Measurements from ENCODE around the gene FOXK2. TPM values are rescaled to one million over a fixed set of nuclear protein-coding genes. Genes with fewer than 3 reads are reported as not detected.

FOXK2 gene
- 70.6 and 73.0 TPM in 2 replicates for total RNA-seq

- intact Hi-C loops (cut with micrococcal nuclease) = loop anchor here (1.0 to 2.0 kb wide), 3 partner anchors 22 to 68 kb away; partner anchors contain the start of genes CYBC1 and NARF
Observed at GRCh38 chr17:82518826-82519810, at the start of gene FOXK2. FOXK2 (plus strand) TSS chr17:82519732; CDS start chr17:82519889, 157 bp downstream.

- intact Hi-C loops (cut with micrococcal nuclease) = no loop called here
Observed at GRCh38 chr17:82470065-82470464, 49.5 kb upstream of the FOXK2 start.

GRCh38 chr17:82474223-82475010 is 45.1 kb upstream of the FOXK2 start:
- intact Hi-C loops (cut with micrococcal nuclease) = no loop called here

GRCh38 chr17:82475458-82475857 is 44.1 kb upstream of the FOXK2 start:
- intact Hi-C loops (cut with micrococcal nuclease) = no loop called here

GRCh38 chr17:82477934-82478333 is 41.6 kb upstream of the FOXK2 start:
- intact Hi-C loops (cut with micrococcal nuclease) = no loop called here

GRCh38 chr17:82479602-82480001 is 39.9 kb upstream of the FOXK2 start:
- intact Hi-C loops (cut with micrococcal nuclease) = no loop called here

- intact Hi-C loops (cut with micrococcal nuclease) = no loop called here
Observed at GRCh38 chr17:82480318-82480717, 39.2 kb upstream of the FOXK2 start.

- intact Hi-C loops (cut with micrococcal nuclease) = no loop called here
Observed at GRCh38 chr17:82483204-82483660, 36.3 kb upstream of the FOXK2 start.

GRCh38 chr17:82483836-82484235 is 35.7 kb upstream of the FOXK2 start:
- intact Hi-C loops (cut with micrococcal nuclease) = no loop called here

GRCh38 chr17:82486231-82487094 is 33.1 kb upstream of the FOXK2 start:
- intact Hi-C loops (cut with micrococcal nuclease) = no loop called here

GRCh38 chr17:82487910-82488309 is 31.6 kb upstream of the FOXK2 start:
- intact Hi-C loops (cut with micrococcal nuclease) = no loop called here

GRCh38 chr17:82489117-82489516 is 30.4 kb upstream of the FOXK2 start:
- intact Hi-C loops (cut with micrococcal nuclease) = no loop called here

GRCh38 chr17:82489851-82490511 is 29.6 kb upstream of the FOXK2 start:
- intact Hi-C loops (cut with micrococcal nuclease) = no loop called here

- intact Hi-C loops (cut with micrococcal nuclease) = no loop called here
Observed at GRCh38 chr17:82490512-82491195, 28.9 kb upstream of the FOXK2 start.

- intact Hi-C loops (cut with micrococcal nuclease) = no loop called here
Observed at GRCh38 chr17:82491196-82491530, 28.4 kb upstream of the FOXK2 start.

- intact Hi-C loops (cut with micrococcal nuclease) = no loop called here
Observed at GRCh38 chr17:82491533-82491932, 28.0 kb upstream of the FOXK2 start.

GRCh38 chr17:82492643-82493225 is 26.8 kb upstream of the FOXK2 start:
- intact Hi-C loops (cut with micrococcal nuclease) = no loop called here

GRCh38 chr17:82493226-82493781 is 26.2 kb upstream of the FOXK2 start:
- intact Hi-C loops (cut with micrococcal nuclease) = no loop called here
